Measurements from ENCODE around the gene TSC22D4. TPM values are rescaled to one million over a fixed set of nuclear protein-coding genes. Genes with fewer than 3 reads are reported as not detected.
"Not testable (repeated sequence)": the region's sequence is repeated elsewhere in the genome, so short reads cannot be mapped to it uniquely, and the experiment has no call there.

The TSC22D4 gene
- total RNA-seq, 2 experiments from 2014 or later, result 113 to 128 TPM

GRCh38 chr7:100465702-100466311, 13.2 kb downstream of the TSC22D4 start:
- ChIA-PET CTCF (interaction anchor here (1.0 to 1.4 kb wide), 4 partner anchors 9 to 94 kb away, joined by 3 to 5 read pairs (median 4); no protein-coding TSS in a partner anchor), POLR2A (no interaction called here)
- no peak overlapping the region for H3K27ac Mint-ChIP-seq
- H3K27me3 Mint-ChIP-seq, result no peaks in the 10 kb centered on the region
- H3K36me3 Mint-ChIP-seq (ENCODE audit: low read depth), result peaks cover 26% of the 10 kb centered on the region
- peaks cover 9% of the 10 kb centered on the region for H3K4me1 Mint-ChIP-seq
- H3K9me3 Mint-ChIP-seq, result no peaks in the 10 kb centered on the region
- H3K4me3 Mint-ChIP-seq, result no peak overlapping the region
- DNase-seq, result no peak

- H3K27me3 Mint-ChIP-seq, result no peaks in the 10 kb centered on the region
- peaks cover 30% of the 10 kb centered on the region for H3K36me3 Mint-ChIP-seq (ENCODE audit: low read depth)
- H3K4me1 Mint-ChIP-seq, result peaks cover 9% of the 10 kb centered on the region
- no peak for DNase-seq
- ChIA-PET CTCF (interaction anchor here (1.0 to 1.4 kb wide), 6 partner anchors 9 to 100 kb away, joined by 3 to 5 read pairs (median 3); no protein-coding TSS in a partner anchor), POLR2A (no interaction called here)
- H3K27ac Mint-ChIP-seq, result no peak overlapping the region
- no peaks in the 10 kb centered on the region for H3K9me3 Mint-ChIP-seq
- no peak overlapping the region for H3K4me3 Mint-ChIP-seq
Observed at GRCh38 chr7:100465299-100465698, 13.7 kb downstream of the TSC22D4 start.

GRCh38 chr7:100464791-100465190, 14.2 kb downstream of the TSC22D4 start:
- peaks cover 27% of the 10 kb centered on the region for H3K36me3 Mint-ChIP-seq (ENCODE audit: low read depth)
- no peak for DNase-seq
- CTCF ChIA-PET, result interaction anchor here (1.0 to 1.4 kb wide), 6 partner anchors 10 to 101 kb away, joined by 3 to 5 read pairs (median 3); no protein-coding TSS in a partner anchor
- H3K9me3 Mint-ChIP-seq, result no peaks in the 10 kb centered on the region
- H3K4me3 Mint-ChIP-seq, result no peak overlapping the region
- no peak overlapping the region for H3K27ac Mint-ChIP-seq
- POLR2A ChIA-PET, result no interaction called here
- peaks cover 6% of the 10 kb centered on the region for H3K4me1 Mint-ChIP-seq
- H3K27me3 Mint-ChIP-seq, result no peaks in the 10 kb centered on the region

- H3K9me3 Mint-ChIP-seq, result no peaks in the 10 kb centered on the region
- POLR2A ChIA-PET, result no interaction called here
- H3K27ac Mint-ChIP-seq, result no peak within 1 kb of the TSS
- CTCF ChIA-PET, result interaction anchor here (1.0 to 1.7 kb wide), 5 partner anchors 9 to 102 kb away, joined by 3 to 5 read pairs (median 3); no protein-coding TSS in a partner anchor
- H3K4me3 Mint-ChIP-seq, result no peak within 1 kb of the TSS
- DNase-seq, result no peak
- H3K27me3 Mint-ChIP-seq, result no peaks in the 10 kb centered on the region
- peaks cover 29% of the 10 kb centered on the region for H3K36me3 Mint-ChIP-seq (ENCODE audit: low read depth)
- peaks cover 2% of the 10 kb centered on the region for H3K4me1 Mint-ChIP-seq
Observed at GRCh38 chr7:100464210-100464660, 14.8 kb downstream of the TSC22D4 start, which contains the start of gene SPACDR. TSS of gene SPACDR (minus strand) at chr7:100464260. CDS start at chr7:100464025, 235 bp downstream.

GRCh38 chr7:100457033-100457432, 22.0 kb downstream of the TSC22D4 start:
- Mint-ChIP-seq H3K27me3 (no peaks in the 10 kb centered on the region), H3K4me3 (no peak overlapping the region), H3K36me3 (ENCODE audit: low read depth) (peaks cover 14% of the 10 kb centered on the region), H3K27ac (no peak overlapping the region), H3K9me3 (no peaks in the 10 kb centered on the region), H3K4me1 (peaks cover 19% of the 10 kb centered on the region)
- POLR2A ChIA-PET, result no interaction called here
- CTCF ChIA-PET, result interaction anchor here (0.6 to 0.7 kb wide), 2 partner anchors 18 to 826 kb away, joined by 3 read pairs; no protein-coding TSS in a partner anchor
- no peak for DNase-seq

- Mint-ChIP-seq H3K27me3 (no peaks in the 10 kb centered on the region), H3K4me3 (no peak overlapping the region), H3K4me1 (peaks cover 19% of the 10 kb centered on the region), H3K27ac (no peak overlapping the region), H3K9me3 (no peaks in the 10 kb centered on the region), H3K36me3 (ENCODE audit: low read depth) (peaks cover 12% of the 10 kb centered on the region)
- POLR2A ChIA-PET, result no interaction called here
- no peak for DNase-seq
- CTCF ChIA-PET, result interaction anchor here (0.6 to 1.3 kb wide), 3 partner anchors 12 to 825 kb away, joined by 3 to 4 read pairs (median 3); no protein-coding TSS in a partner anchor
Observed at GRCh38 chr7:100456562-100456961, 22.5 kb downstream of the TSC22D4 start.

GRCh38 chr7:100455206-100455605, 23.8 kb downstream of the TSC22D4 start:
- H3K27me3 Mint-ChIP-seq, result no peaks in the 10 kb centered on the region
- no peak for DNase-seq
- no peak overlapping the region for H3K4me3 Mint-ChIP-seq
- ChIA-PET POLR2A (interaction anchor here (0.6 to 0.8 kb wide), 3 partner anchors 15 to 38 kb away, joined by 3 to 9 read pairs (median 6); no protein-coding TSS in a partner anchor), CTCF (interaction anchor here (0.6 to 2.3 kb wide), 7 partner anchors 10 to 171 kb away, joined by 3 to 9 read pairs (median 3); no protein-coding TSS in a partner anchor)
- H3K36me3 Mint-ChIP-seq (ENCODE audit: low read depth), result peaks cover 4% of the 10 kb centered on the region
- no peaks in the 10 kb centered on the region for H3K9me3 Mint-ChIP-seq
- H3K27ac Mint-ChIP-seq, result peak overlapping the region; percentile 60
- H3K4me1 Mint-ChIP-seq, result peaks cover 27% of the 10 kb centered on the region

GRCh38 chr7:100453854-100454253, 25.2 kb downstream of the TSC22D4 start:
- H3K9me3 Mint-ChIP-seq; POLR2A ChIA-PET; H3K27ac Mint-ChIP-seq; DNase-seq; H3K27me3 Mint-ChIP-seq; H3K4me3 Mint-ChIP-seq; H3K36me3 Mint-ChIP-seq (ENCODE audit: low read depth): not testable (repeated sequence)
- CTCF ChIA-PET, result interaction anchor here (0.6 to 2.3 kb wide), 10 partner anchors 9 to 346 kb away, joined by 3 to 9 read pairs (median 4); partner anchors contain the start of gene ZCWPW1
- peaks cover 28% of the 10 kb centered on the region for H3K4me1 Mint-ChIP-seq

GRCh38 chr7:100452513-100452912, 26.5 kb downstream of the TSC22D4 start:
- CTCF ChIA-PET, result interaction anchor here (0.9 to 1.5 kb wide), 3 partner anchors 93 to 321 kb away, joined by 3 to 4 read pairs (median 3); partner anchors contain the start of gene MOSPD3
- no peaks in the 10 kb centered on the region for H3K9me3 Mint-ChIP-seq
- no peaks in the 10 kb centered on the region for H3K36me3 Mint-ChIP-seq (ENCODE audit: low read depth)
- DNase-seq, result no peak
- H3K4me3 Mint-ChIP-seq, result no peak overlapping the region
- POLR2A ChIA-PET, result no interaction called here
- no peak overlapping the region for H3K27ac Mint-ChIP-seq
- peaks cover 26% of the 10 kb centered on the region for H3K4me1 Mint-ChIP-seq
- H3K27me3 Mint-ChIP-seq, result no peaks in the 10 kb centered on the region

- no peak overlapping the region for H3K4me3 Mint-ChIP-seq
- peaks cover 29% of the 10 kb centered on the region for H3K4me1 Mint-ChIP-seq
- DNase-seq, result no peak
- H3K27ac Mint-ChIP-seq, result no peak overlapping the region
- CTCF ChIA-PET, result interaction anchor here (0.6 to 2.3 kb wide), 9 partner anchors 9 to 826 kb away, joined by 3 to 14 read pairs (median 4); partner anchors contain the start of genes MEPCE and ZCWPW1
- H3K36me3 Mint-ChIP-seq (ENCODE audit: low read depth), result no peaks in the 10 kb centered on the region
- no peaks in the 10 kb centered on the region for H3K9me3 Mint-ChIP-seq
- POLR2A ChIA-PET, result no interaction called here
- H3K27me3 Mint-ChIP-seq, result no peaks in the 10 kb centered on the region
Observed at GRCh38 chr7:100449190-100449795, 29.7 kb downstream of the TSC22D4 start.

GRCh38 chr7:100447363-100447762, 31.7 kb downstream of the TSC22D4 start:
- H3K36me3 Mint-ChIP-seq (ENCODE audit: low read depth); H3K4me3 Mint-ChIP-seq; H3K9me3 Mint-ChIP-seq; DNase-seq; H3K27ac Mint-ChIP-seq; H3K27me3 Mint-ChIP-seq: not testable (repeated sequence)
- ChIA-PET CTCF (interaction anchor here (0.6 to 1.0 kb wide), 2 partner anchors 10 to 257 kb away, joined by 3 to 5 read pairs; no protein-coding TSS in a partner anchor), POLR2A (interaction anchor here (0.6 to 0.7 kb wide), 2 partner anchors 17 to 161 kb away, joined by 3 to 4 read pairs; no protein-coding TSS in a partner anchor)
- H3K4me1 Mint-ChIP-seq, result peaks cover 37% of the 10 kb centered on the region

GRCh38 chr7:100446040-100446439, 33.0 kb downstream of the TSC22D4 start:
- ChIA-PET POLR2A (no interaction called here), CTCF (interaction anchor here (0.6 to 1.4 kb wide), 3 partner anchors 9 to 166 kb away, joined by 3 to 5 read pairs (median 3); partner anchors contain the start of gene MOSPD3)
- no peak overlapping the region for H3K27ac Mint-ChIP-seq
- H3K4me1 Mint-ChIP-seq, result peaks cover 37% of the 10 kb centered on the region
- DNase-seq, result no peak
- H3K36me3 Mint-ChIP-seq (ENCODE audit: low read depth), result no peaks in the 10 kb centered on the region
- no peak overlapping the region for H3K4me3 Mint-ChIP-seq
- no peaks in the 10 kb centered on the region for H3K27me3 Mint-ChIP-seq
- H3K9me3 Mint-ChIP-seq, result no peaks in the 10 kb centered on the region
